A673 (cell line): Measurements from ENCODE around the gene CERS6.

Experiments used
- EZH2 ChIP-seq: fragments of 200-600 bp; sonication (generic); IDR thresholded peaks from 2 replicates; pipeline ENCODE4 v1.6.1; 2017; ENCODE audit warnings: borderline replicate concordance, low read depth, mild to moderate bottlenecking, mixed read lengths, antibody characterized with exemption, low read length; ENCODE audit not compliant: poor library complexity, severe bottlenecking
- TF ChIP-seq, protein P1 (sequence below): fragments of 300-800, 200-600 bp; sonication (generic); conservative IDR thresholded peaks from 2 replicates; pipeline ENCODE4 v1.5.1; 2017; ENCODE audit warnings: low read depth, mild to moderate bottlenecking, antibody characterized with exemption, low read length, moderate library complexity, mixed read lengths

DNA sequence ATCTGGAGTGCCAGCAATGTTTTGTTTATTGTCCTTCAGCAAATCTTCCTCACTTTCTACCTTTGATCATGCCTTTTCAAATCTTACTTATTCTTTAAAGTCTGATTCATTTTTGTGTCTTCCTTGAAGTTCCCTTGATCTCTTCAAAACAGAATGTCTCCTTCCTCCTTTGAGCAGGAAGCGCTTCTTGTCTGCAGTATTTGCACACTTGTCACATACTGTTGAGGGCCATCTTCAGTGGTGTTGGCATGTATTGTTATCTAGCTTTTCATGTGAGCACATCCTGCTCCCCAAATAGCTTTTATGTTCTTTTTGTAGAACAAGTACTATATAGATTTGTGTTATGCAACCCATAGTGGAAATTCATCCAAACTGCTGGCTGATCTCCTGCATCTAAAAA, 5.9 kb upstream of the CERS6 start:
- TF ChIP-seq, protein P1, sequence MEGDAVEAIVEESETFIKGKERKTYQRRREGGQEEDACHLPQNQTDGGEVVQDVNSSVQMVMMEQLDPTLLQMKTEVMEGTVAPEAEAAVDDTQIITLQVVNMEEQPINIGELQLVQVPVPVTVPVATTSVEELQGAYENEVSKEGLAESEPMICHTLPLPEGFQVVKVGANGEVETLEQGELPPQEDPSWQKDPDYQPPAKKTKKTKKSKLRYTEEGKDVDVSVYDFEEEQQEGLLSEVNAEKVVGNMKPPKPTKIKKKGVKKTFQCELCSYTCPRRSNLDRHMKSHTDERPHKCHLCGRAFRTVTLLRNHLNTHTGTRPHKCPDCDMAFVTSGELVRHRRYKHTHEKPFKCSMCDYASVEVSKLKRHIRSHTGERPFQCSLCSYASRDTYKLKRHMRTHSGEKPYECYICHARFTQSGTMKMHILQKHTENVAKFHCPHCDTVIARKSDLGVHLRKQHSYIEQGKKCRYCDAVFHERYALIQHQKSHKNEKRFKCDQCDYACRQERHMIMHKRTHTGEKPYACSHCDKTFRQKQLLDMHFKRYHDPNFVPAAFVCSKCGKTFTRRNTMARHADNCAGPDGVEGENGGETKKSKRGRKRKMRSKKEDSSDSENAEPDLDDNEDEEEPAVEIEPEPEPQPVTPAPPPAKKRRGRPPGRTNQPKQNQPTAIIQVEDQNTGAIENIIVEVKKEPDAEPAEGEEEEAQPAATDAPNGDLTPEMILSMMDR: no peak
- no peak for TF ChIP-seq EZH2
